ENCODE measurements around the gene FARS2.

GRCh38 chr6:5337573-5337972, 76.3 kb downstream of the FARS2 start:
- TF ChIP-seq GATA2 (IDR thresholded peaks at IDR 0.05; ENCODE audit: low read depth, low read length): no peak
- TF ChIP-seq GATA3 (IDR thresholded peaks at IDR 0.05; ENCODE audit: low read depth, low read length): no peak
